ENCODE measurements around the gene UGT2B15.
"Not testable (repeated sequence)": the region's sequence is repeated elsewhere in the genome, so short reads cannot be mapped to it uniquely, and the experiment has no call there.

Gene UGT2B15

DNA sequence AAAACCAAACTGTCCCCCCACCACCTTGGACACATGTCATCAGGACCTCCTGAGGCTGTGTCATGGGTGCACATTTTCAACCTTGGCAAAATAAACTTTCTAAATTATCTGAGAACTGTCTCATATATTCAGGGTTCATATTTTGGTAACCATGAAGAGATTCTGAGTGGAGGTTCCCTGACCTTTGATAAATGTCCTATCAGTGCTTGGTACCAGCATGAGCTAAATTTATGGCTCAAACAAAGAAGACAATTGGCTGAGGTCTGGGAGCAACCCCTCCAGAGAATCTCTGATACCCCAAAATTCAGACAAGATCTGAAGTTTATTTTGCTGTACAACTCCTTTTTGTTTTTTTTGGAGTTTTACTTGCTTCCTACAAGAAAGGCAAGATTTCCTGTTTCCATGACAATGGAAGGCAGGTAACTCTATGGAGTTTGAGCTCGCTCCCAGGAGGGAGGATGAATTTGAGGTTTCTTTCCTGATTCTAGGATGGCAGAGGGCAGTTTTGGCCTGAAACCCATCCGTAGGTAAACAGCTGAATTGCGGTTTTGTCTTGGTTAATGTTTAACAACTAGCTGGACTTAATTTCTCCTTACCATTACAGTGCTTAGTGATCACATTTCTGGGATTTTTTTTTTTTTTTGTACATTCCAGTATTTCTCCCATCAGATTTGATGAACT lies 14.5 kb downstream of the UGT2B15 start:
- no peak for DNase-seq (ENCODE audit: low read depth)

DNA sequence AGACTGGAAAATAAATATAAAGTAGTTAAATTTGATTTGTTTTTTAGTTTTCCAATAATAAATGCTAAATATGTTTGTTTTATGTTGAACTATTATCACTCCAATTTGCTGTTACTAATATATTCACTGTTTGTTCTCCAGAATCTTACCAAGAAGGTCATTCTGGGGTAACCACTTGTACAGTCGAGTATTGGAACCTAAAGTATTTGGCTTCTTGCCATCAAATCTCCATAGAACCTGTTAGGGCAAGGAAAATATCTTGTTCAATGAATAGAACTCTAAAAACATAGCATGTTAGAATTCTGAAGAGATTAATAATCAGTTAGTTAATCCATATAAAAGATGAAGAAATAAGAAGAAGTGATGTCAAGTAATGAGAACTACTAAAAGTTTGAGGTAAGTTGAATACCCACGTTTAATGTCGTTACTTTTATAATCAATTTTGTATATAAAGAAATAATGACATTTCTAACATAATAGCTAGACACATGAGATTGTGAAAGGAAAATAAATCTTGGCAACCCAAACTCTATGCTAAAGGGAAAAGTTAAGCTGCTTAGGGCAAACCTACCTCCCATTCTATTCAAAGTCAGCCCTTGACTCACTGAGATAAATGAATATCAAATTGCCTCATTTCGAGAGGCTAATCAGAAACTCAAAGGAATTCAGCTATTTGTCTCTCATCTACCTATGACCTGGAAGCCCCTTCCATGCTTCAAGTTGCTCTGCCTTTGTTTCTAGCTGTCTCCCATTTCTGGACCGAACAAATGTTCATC lies 15.3 kb downstream of the UGT2B15 start:
- DNase-seq (ENCODE audit: low read depth), result no peak

DNA sequence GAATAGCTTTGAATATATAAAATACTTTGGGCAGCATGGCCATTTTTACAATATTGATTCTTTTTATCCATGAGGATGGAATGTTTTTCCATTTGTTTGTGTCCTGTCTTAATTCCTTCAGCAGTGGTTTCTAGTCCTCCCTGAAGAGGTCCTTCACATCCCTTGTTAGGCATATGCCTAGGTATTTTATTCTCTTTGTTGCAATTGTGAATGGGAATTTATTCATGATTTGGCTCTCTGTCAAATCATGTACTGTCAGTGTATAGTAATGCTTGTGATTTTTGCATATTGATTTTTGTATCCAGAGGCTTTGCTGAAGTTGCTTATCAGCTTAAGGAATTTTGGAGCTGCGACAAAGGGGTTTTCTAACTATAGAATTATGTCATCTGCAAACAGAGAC lies 18.5 kb downstream of the UGT2B15 start:
- DNase-seq (ENCODE audit: low read depth), result no peak

- DNase-seq (ENCODE audit: low read depth), result no peak
Observed at GRCh38 chr4:68630371-68630770, 40.1 kb downstream of the UGT2B15 start.

GRCh38 chr4:68622731-68623130 lies 47.7 kb downstream of the UGT2B15 start:
- DNase-seq (ENCODE audit: low read depth), result not testable (repeated sequence)

- no peak for DNase-seq (ENCODE audit: low read depth)
Observed at GRCh38 chr4:68617003-68617698, 53.3 kb downstream of the UGT2B15 start.

GRCh38 chr4:68615699-68616422 lies 54.6 kb downstream of the UGT2B15 start:
- DNase-seq (ENCODE audit: low read depth), result no peak

- DNase-seq (ENCODE audit: low read depth), result no peak
Observed at GRCh38 chr4:68613752-68614151, 56.7 kb downstream of the UGT2B15 start.

DNA sequence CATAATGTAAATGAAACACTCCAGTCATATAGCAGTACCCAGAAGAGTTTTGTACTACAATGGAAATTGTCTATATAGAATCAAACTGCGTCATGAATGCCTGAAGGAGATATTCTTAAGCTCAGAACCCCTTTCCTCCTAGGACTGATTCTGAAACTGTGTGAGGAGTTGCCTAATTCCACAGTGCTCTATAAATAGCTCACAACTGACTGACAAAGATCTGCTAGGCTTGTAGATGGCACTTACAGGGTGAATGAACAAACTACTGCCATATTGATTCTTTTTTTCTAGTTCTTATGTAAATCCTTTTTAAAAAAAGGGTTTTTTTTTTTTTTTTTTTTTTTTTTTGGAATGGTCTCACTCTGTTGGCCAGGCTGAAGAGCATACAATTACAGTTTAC lies 64.2 kb downstream of the UGT2B15 start:
- DNase-seq (ENCODE audit: low read depth), result no peak

- no peak for DNase-seq (ENCODE audit: low read depth)
Observed at GRCh38 chr4:68599150-68599549, 71.3 kb downstream of the UGT2B15 start.

DNA sequence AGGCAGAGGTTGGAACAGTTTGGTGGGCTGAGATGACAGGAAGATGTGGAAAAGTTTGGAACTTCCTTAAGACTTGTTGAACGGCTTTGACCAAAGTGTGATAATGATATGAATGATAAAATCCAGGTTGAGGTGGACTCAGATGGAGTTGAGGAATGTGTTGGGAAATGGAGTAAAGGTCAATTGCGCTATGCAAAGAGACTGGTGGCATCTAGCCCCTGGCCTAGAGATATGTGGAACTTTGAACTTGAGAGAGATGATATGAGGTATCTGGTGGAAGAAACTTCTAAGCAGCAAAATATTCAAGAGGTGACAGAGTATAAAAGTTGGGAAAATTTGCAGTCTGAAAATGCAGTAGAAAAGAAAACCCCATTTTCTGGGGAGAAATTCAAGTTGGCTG lies 73.0 kb downstream of the UGT2B15 start:
- DNase-seq (ENCODE audit: low read depth), result no peak

Measured in stimulated activated CD8-positive, alpha-beta memory T cell treated with anti-CD3 and anti-CD28 coated beads, Interleukin-15, amount 100 ng/mL, for 1 hour (primary cell).